Kidney (tissue), 22 donors: ENCODE data around the gene BUB1. TPM values are rescaled to one million over a fixed set of nuclear protein-coding genes. Genes with fewer than 3 reads are reported as not detected.
A peak's percentile ranks its signal among the peaks of the same experiment; 100 is the strongest.

Experiments
- DNase-seq, 5 donors: peaks; one replicate each; pipeline ENCODE4 v3.0.0-alpha.2; 2013 to 2020
- FAIRE-seq: peaks from 2 replicates; lab custom pipeline; 2012; peaks lifted over from hg19 to GRCh38; lab: Jason Lieb, UNC
- H3K27ac ChIP-seq, 2 donors: one replicate each; pipeline ENCODE4 v1.7.0; 2013; ENCODE audit warnings: low read depth in 2 of 2, low read length in 2 of 2, inconsistent platforms in 1 of 2
- H3K27me3 ChIP-seq: one replicate; pipeline ENCODE4 v1.7.1; 2013; ENCODE audit warnings: low read length, inconsistent platforms; ENCODE audit not compliant: control insufficient read depth, insufficient read depth
- H3K36me3 ChIP-seq, 3 donors: one replicate each; pipeline versions ENCODE4 v1.7.0 to v1.7.1; 2013; ENCODE audit warnings: low read length in 3 of 3, control low read depth in 1 of 3, inconsistent platforms in 1 of 3; ENCODE audit not compliant: insufficient read depth in 3 of 3, control insufficient read depth in 2 of 3
- H3K4me1 ChIP-seq, 3 donors: one replicate each; pipeline versions ENCODE4 v1.7.0 to v1.7.1; 2013; ENCODE audit warnings: low read length in 3 of 3, inconsistent platforms in 1 of 3, low read depth in 1 of 3; ENCODE audit not compliant: control insufficient read depth in 2 of 3, insufficient read depth in 2 of 3
- H3K4me3 ChIP-seq, 3 donors: one replicate each; pipeline versions ENCODE4 v1.7.0 to v1.8.1; 2013; ENCODE audit warnings: low read length in 3 of 3, control low read depth in 1 of 3, inconsistent platforms in 1 of 3
- H3K9ac ChIP-seq, 3 donors: one replicate each; pipeline versions ENCODE4 v1.7.0 to v1.7.1; 2013; ENCODE audit warnings: low read length in 3 of 3, control low read depth in 1 of 3, inconsistent platforms in 1 of 3
- H3K9me3 ChIP-seq, 3 donors: one replicate each; pipeline versions ENCODE4 v1.7.0 to v1.7.1; 2013; ENCODE audit warnings: low read length in 3 of 3, control low read depth in 1 of 3, inconsistent platforms in 1 of 3; ENCODE audit not compliant: control insufficient read depth in 2 of 3, insufficient read depth in 1 of 3
- intact Hi-C: fragments of 100-400 bp; cut with DNase I; formaldehyde crosslinking; loops from one replicate; pipeline ENCODE4 v1.11.1; 2022
- long read RNA-seq, 10 donors: library from polyadenylated mRNA in 1 of 10; unstranded in 1 of 10; transcript quantifications; one replicate each; pipeline ENCODE4 v2.0.0 and lab custom pipeline, GENCODE V29; 2021 to 2026
- polyA plus RNA-seq: library from polyadenylated mRNA; stranded (reverse); fragments of 350-450 nt; fragmentation: Illumina TruSeq; extraction: RNeasy Lipid Tissue Mini Kit (QIAGEN cat#74804); gene quantifications from one replicate; pipeline ENCODE4 v1.2.3, GENCODE V29; 2014; ENCODE audit warnings: low read depth, low replicate concordance; ENCODE audit not compliant: insufficient read depth
- total RNA-seq: library from RNA; stranded (reverse); fragmentation: NEBNext Ultra II Directional; extraction: Animal tissue kit (Norgen Biotek cat#: 25700); gene quantifications from one replicate; pipeline ENCODE4 v1.2.1, GENCODE V29; 2021
- TF ChIP-seq, protein P1 (sequence below): IDR thresholded peaks from 3 replicates; pipeline ENCODE4 v1.5.1; 2012; ENCODE audit warnings: mild to moderate bottlenecking, moderate library complexity, borderline replicate concordance; ENCODE audit not compliant: insufficient read depth; ENCODE audit errors: extremely low read depth
- donor health status: control.
- donor health status: control.
- donor health status: control.
- donor health status: control.
- donor health status: control.
- donor health status: DM: yes; HTN: yes; CAD: no.
- donor health status: Normal renal cell carcinoma (clear cell type).

BUB1 gene
- total RNA-seq (1.8 TPM), polyA plus RNA-seq (0.15 TPM)
- long read RNA-seq, donor 1, partial matches to known transcripts = 5 of 8 reads
- long read RNA-seq, donor 1, other reads (novel, unspliced or antisense) = 0 of 8 reads
- long read RNA-seq, donor 2, partial matches to known transcripts = 9 of 10 reads
- long read RNA-seq, donor 2, other reads (novel, unspliced or antisense) = 0 of 10 reads
- long read RNA-seq, donor 3, partial matches to known transcripts = 0 of 3 reads
- long read RNA-seq, donor 3, other reads (novel, unspliced or antisense) = 0 of 3 reads
- long read RNA-seq, donor 4, partial matches to known transcripts = 0 of 1 reads
- long read RNA-seq, donor 4, other reads (novel, unspliced or antisense) = 0 of 1 reads
- long read RNA-seq, donor 5 = 0 reads
- long read RNA-seq, donor 6, partial matches to known transcripts = 7 of 10 reads
- long read RNA-seq, donor 6, other reads (novel, unspliced or antisense) = 0 of 10 reads
- long read RNA-seq, donor 7 = 0 reads
- long read RNA-seq, donor 8, partial matches to known transcripts = 9 of 10 reads
- long read RNA-seq, donor 8, other reads (novel, unspliced or antisense) = 0 of 10 reads
- long read RNA-seq, donor 9, partial matches to known transcripts = 0 of 1 reads
- long read RNA-seq, donor 9, other reads (novel, unspliced or antisense) = 0 of 1 reads
- long read RNA-seq, donor 10, partial matches to known transcripts = 0 of 2 reads
- long read RNA-seq, donor 10, other reads (novel, unspliced or antisense) = 0 of 2 reads

DNA sequence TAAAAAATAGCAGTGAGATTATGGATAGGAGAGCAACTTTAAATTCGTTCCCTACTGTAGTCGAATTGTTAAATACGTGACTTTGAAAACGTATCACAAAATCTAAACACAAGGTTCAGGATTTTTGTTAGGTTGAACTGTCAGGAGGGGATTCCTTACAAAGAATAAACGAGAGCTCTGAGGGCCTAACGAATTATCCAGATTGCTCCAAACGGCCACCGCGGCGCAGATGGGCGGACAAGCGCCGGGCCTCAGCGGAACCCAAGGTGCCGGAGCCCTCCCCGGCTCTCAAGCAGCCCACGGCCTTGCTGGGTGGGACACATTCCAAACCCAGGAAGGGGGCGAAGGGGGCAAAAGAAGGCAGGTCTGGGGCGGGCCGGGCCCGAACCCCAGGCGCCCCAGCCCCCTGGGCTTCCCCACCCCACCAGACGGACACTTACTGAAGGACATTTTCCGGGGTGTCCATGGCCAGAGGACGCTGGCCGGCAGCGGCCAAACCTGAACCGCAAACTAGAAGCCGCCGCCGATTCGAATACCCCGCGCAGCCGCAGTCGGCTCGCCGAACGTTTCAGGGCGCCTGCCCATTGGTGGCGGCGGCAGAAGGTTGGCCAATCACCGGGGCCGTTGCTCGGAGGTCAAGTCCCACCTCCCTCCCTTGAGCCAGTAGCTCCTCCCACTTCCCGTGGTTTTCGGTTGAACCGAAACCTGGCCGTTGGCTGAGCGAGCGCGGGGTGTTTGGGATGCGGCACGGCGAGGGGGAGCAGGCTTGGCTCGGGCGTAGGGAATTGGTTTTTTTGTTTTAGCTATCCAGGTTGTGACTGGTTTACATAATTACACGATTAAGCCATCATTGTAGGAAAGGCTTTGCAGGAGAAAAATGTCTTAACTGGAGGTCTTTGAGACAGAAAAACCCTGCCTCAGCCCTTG lies at the start of gene BUB1:
Gene BUB1 (minus strand): TSS at position 534 of the 927 bp plus-strand sequence. CDS start 68 bp downstream, at position 466.
- intact Hi-C loops = no loop called here
- TF ChIP-seq, protein P1, sequence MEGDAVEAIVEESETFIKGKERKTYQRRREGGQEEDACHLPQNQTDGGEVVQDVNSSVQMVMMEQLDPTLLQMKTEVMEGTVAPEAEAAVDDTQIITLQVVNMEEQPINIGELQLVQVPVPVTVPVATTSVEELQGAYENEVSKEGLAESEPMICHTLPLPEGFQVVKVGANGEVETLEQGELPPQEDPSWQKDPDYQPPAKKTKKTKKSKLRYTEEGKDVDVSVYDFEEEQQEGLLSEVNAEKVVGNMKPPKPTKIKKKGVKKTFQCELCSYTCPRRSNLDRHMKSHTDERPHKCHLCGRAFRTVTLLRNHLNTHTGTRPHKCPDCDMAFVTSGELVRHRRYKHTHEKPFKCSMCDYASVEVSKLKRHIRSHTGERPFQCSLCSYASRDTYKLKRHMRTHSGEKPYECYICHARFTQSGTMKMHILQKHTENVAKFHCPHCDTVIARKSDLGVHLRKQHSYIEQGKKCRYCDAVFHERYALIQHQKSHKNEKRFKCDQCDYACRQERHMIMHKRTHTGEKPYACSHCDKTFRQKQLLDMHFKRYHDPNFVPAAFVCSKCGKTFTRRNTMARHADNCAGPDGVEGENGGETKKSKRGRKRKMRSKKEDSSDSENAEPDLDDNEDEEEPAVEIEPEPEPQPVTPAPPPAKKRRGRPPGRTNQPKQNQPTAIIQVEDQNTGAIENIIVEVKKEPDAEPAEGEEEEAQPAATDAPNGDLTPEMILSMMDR = no peak
- DNase-seq = peak; percentile 98 to 99 (median 98)
- peak within 1 kb of the TSS; percentile 87 to 98 (median 91) for H3K4me3 ChIP-seq
- no peaks in the 10 kb centered on the region for H3K9me3 ChIP-seq
- H3K27me3 ChIP-seq = no peaks in the 10 kb centered on the region
- H3K27ac ChIP-seq = peak within 1 kb of the TSS; percentile 80
- H3K4me1 ChIP-seq = peaks cover 0 to 2% (median 0%) of the 10 kb centered on the region in 3 donors
- FAIRE-seq = peak; percentile 84
- H3K9ac ChIP-seq = peak within 1 kb of the TSS; percentile 52 to 92 (median 90)
- H3K36me3 ChIP-seq = no peaks in the 10 kb centered on the region

DNA sequence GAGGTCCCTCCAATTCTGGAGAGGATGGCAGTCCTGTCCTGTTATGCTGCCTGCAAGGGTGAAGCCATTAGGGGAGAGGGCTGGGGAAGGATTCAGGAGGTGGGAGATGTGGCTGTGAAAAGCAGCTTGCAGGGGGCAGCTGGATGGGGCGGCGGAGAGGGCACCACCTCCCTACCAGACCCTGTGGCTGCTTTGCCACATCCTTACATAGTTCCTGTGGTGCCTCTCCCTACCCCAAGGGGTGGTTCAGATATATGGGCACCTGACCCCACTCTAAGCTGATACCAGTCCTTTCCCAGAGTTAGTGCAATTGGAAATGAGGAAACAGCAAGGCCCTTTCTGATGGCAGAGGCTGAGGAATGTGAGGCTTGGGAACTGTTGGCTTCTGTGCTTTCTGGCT lies 48.4 kb upstream of the BUB1 start:
- TF ChIP-seq, protein P1 = no peak
- H3K4me1 ChIP-seq = no peaks in the 10 kb centered on the region
- FAIRE-seq = no peak
- no peaks in the 10 kb centered on the region for H3K9me3 ChIP-seq
- no peak overlapping the region for H3K4me3 ChIP-seq
- peaks cover under 1% of the 10 kb centered on the region for H3K27me3 ChIP-seq
- H3K9ac ChIP-seq = no peak overlapping the region
- H3K27ac ChIP-seq = no peak overlapping the region
- no peak for DNase-seq
- intact Hi-C loops = no loop called here
- H3K36me3 ChIP-seq = no peaks in the 10 kb centered on the region

DNA sequence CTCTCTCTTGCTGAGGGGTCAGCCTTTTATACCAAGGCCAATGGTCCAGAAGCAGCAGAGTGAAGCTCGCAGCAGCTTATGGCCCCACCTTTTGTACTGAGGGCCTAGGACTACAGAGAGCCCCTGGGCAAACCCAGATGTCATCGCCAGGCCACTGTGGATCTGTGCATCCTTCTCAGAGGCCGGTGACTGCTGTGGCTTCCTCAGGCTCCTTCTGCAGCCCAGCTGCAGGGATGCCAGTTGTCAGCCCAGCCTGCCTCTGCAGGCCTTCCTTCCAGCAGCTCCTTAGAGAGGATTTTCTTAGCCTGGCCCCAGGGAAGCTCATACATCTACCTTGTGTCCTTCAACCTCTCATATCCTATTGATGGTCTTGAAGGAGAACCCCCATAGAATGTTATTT lies 48.0 kb upstream of the BUB1 start:
- DNase-seq = no peak
- intact Hi-C loops = no loop called here
- no peaks in the 10 kb centered on the region for H3K9me3 ChIP-seq
- no peak overlapping the region for H3K27ac ChIP-seq
- no peaks in the 10 kb centered on the region for H3K36me3 ChIP-seq
- H3K4me1 ChIP-seq = no peaks in the 10 kb centered on the region
- TF ChIP-seq, protein P1 = no peak
- no peaks in the 10 kb centered on the region for H3K27me3 ChIP-seq
- no peak for FAIRE-seq
- H3K9ac ChIP-seq = no peak overlapping the region
- no peak overlapping the region for H3K4me3 ChIP-seq
